Esophagus muscularis mucosa (tissue), 3 donors: ENCODE data around the gene MAD1L1.

Experiments used
- POLR2AphosphoS5 ChIP-seq, 2 donors: sonication (generic); formaldehyde crosslinking; IDR thresholded peaks; one replicate each; pipeline ENCODE4 v1.6.1; 2017; ENCODE audit warnings: antibody characterized with exemption in 2 of 2
- TF ChIP-seq, protein P1 (sequence below), 3 experiments: fragments of 200-600 bp in 2 of 3; fragments of 450-650 bp in 1 of 3; sonication (generic) in 2 of 3; IDR thresholded peaks; one replicate each; pipeline ENCODE4 v1.5.1; 2017 to 2019; ENCODE audit warnings: antibody characterized with exemption in 3 of 3, mild to moderate bottlenecking in 2 of 3, moderate library complexity in 1 of 3

DNA sequence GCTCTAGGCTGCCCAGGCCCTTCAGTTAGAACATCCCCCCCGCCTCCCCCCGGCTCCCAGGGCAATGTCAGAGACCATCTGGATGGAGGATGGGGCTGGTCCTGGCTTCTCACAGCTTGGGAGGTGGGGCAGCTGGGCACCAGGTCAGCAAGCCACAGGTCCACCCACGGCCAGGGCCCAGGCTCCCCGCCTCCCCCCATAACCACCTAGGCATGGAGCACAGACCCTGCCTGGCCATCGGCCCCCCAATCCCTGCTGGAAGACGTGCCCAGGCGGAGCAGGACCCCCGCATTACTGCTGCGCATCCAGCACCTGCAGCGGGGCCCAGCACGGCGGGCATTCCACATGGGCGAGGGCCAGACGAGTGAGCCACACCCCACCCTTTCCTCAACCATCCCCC is 393.0 kb downstream of the MAD1L1 start:
- TF ChIP-seq, protein P1, sequence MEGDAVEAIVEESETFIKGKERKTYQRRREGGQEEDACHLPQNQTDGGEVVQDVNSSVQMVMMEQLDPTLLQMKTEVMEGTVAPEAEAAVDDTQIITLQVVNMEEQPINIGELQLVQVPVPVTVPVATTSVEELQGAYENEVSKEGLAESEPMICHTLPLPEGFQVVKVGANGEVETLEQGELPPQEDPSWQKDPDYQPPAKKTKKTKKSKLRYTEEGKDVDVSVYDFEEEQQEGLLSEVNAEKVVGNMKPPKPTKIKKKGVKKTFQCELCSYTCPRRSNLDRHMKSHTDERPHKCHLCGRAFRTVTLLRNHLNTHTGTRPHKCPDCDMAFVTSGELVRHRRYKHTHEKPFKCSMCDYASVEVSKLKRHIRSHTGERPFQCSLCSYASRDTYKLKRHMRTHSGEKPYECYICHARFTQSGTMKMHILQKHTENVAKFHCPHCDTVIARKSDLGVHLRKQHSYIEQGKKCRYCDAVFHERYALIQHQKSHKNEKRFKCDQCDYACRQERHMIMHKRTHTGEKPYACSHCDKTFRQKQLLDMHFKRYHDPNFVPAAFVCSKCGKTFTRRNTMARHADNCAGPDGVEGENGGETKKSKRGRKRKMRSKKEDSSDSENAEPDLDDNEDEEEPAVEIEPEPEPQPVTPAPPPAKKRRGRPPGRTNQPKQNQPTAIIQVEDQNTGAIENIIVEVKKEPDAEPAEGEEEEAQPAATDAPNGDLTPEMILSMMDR (IDR thresholded peaks at IDR 0.05), result no peak
- TF ChIP-seq POLR2AphosphoS5 (IDR thresholded peaks at IDR 0.05), result no peak
